ENCODE results near the gene COMMD6. TPM values are rescaled to one million over a fixed set of nuclear protein-coding genes. Genes with fewer than 3 reads are reported as not detected.

Gene COMMD6
- total RNA-seq, 1 donor from 2014 or later, result 123 TPM

- Mint-ChIP-seq H3K27me3 (ENCODE audit: insufficient read depth, low read depth) (no peaks in the 10 kb centered on the region), H3K4me3 (no peak overlapping the region), H3K9me3 (no peaks in the 10 kb centered on the region), H3K4me1 (no peaks in the 10 kb centered on the region), H3K27ac (no peak overlapping the region), H3K36me3 (no peaks in the 10 kb centered on the region)
- Histone ChIP-seq H3K4me2 (no peak overlapping the region), H3K27me3 (no peaks in the 10 kb centered on the region), H3K4me1 (no peaks in the 10 kb centered on the region), H3K36me3 (peaks cover 15% of the 10 kb centered on the region), H2AFZ (replicated peaks) (no peak overlapping the region), H3K9ac (no peak overlapping the region), H3F3A (ENCODE audit: low read depth) (no peaks in the 10 kb centered on the region), H3K27ac (no peak overlapping the region), H3K4me3 (no peak overlapping the region), H3K9me3 (ENCODE audit: low read depth) (no peaks in the 10 kb centered on the region), H4K20me1 (ENCODE audit: low read depth) (no peaks in the 10 kb centered on the region), H3K79me2 (ENCODE audit: low read depth) (no peaks in the 10 kb centered on the region)
- no peak for DNase-seq (ENCODE audit: low spot score)
- TF ChIP-seq EZH2 (IDR thresholded peaks at IDR 0.05) (no peak), CTCF (IDR thresholded peaks at IDR 0.05) (peak; percentile 41), EZH2phosphoT487 (IDR thresholded peaks at IDR 0.05) (no peak)
Observed at GRCh38 chr13:75566658-75567057, 29.0 kb upstream of the COMMD6 start.

- Mint-ChIP-seq H3K9me3 (no peaks in the 10 kb centered on the region), H3K27ac (no peak overlapping the region), H3K4me3 (no peak overlapping the region), H3K4me1 (no peaks in the 10 kb centered on the region), H3K36me3 (peaks cover 6% of the 10 kb centered on the region), H3K27me3 (ENCODE audit: insufficient read depth, low read depth) (no peaks in the 10 kb centered on the region)
- Histone ChIP-seq H3K4me1 (no peaks in the 10 kb centered on the region), H3K27ac (no peak overlapping the region), H3K27me3 (no peaks in the 10 kb centered on the region), H4K20me1 (ENCODE audit: low read depth) (no peaks in the 10 kb centered on the region), H2AFZ (replicated peaks) (no peak overlapping the region), H3K4me3 (no peak overlapping the region), H3K9ac (no peak overlapping the region), H3K79me2 (ENCODE audit: low read depth) (peaks cover 4% of the 10 kb centered on the region), H3K9me3 (ENCODE audit: low read depth) (no peaks in the 10 kb centered on the region), H3K4me2 (no peak overlapping the region), H3K36me3 (peaks cover 8% of the 10 kb centered on the region), H3F3A (ENCODE audit: low read depth) (no peaks in the 10 kb centered on the region)
- no peak for DNase-seq (ENCODE audit: low spot score)
- TF ChIP-seq EZH2phosphoT487 (IDR thresholded peaks at IDR 0.05) (no peak), CTCF (IDR thresholded peaks at IDR 0.05) (no peak), EZH2 (IDR thresholded peaks at IDR 0.05) (no peak)
Observed at GRCh38 chr13:75558145-75558840, 20.7 kb upstream of the COMMD6 start.

DNA sequence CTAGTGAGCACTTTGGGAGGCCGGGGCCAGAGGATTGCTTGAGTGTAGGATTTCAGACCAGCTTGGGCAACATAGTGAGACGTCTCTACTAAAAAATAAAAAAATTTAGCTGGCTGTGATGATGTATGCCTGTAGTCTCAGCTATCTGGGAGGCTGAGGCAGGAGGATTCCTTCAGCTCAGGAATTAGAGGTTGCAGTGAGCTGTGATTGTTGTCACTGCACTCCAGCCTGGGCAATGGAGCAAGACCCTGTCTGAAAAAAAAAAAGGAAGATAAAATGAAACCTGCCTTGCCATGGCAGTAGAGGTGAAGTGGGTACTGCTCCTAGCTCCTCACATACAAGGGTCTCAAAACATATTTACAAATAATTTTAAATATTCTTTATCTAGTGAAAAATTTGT, 19.3 kb upstream of the COMMD6 start:
- H3K4me2 ChIP-seq, result no peak overlapping the region
- H3K27me3 ChIP-seq, result no peaks in the 10 kb centered on the region
- no peak overlapping the region for H3K27ac Mint-ChIP-seq
- H3K27me3 Mint-ChIP-seq (ENCODE audit: insufficient read depth, low read depth), result no peaks in the 10 kb centered on the region
- no peaks in the 10 kb centered on the region for H4K20me1 ChIP-seq (ENCODE audit: low read depth)
- H3K79me2 ChIP-seq (ENCODE audit: low read depth), result peaks cover 14% of the 10 kb centered on the region
- peaks cover 6% of the 10 kb centered on the region for H3K36me3 Mint-ChIP-seq
- H2AFZ ChIP-seq (replicated peaks), result no peak overlapping the region
- peaks cover under 1% of the 10 kb centered on the region for H3K36me3 ChIP-seq
- H3K9me3 ChIP-seq (ENCODE audit: low read depth), result no peaks in the 10 kb centered on the region
- no peak overlapping the region for H3K4me3 Mint-ChIP-seq
- no peaks in the 10 kb centered on the region for H3K4me1 Mint-ChIP-seq
- no peak for DNase-seq (ENCODE audit: low spot score)
- no peak overlapping the region for H3K27ac ChIP-seq
- no peak overlapping the region for H3K9ac ChIP-seq
- TF ChIP-seq EZH2 (IDR thresholded peaks at IDR 0.05) (no peak), CTCF (IDR thresholded peaks at IDR 0.05) (no peak), EZH2phosphoT487 (IDR thresholded peaks at IDR 0.05) (no peak)
- H3K4me3 ChIP-seq, result no peak overlapping the region
- H3K4me1 ChIP-seq, result no peaks in the 10 kb centered on the region
- no peaks in the 10 kb centered on the region for H3K9me3 Mint-ChIP-seq
- no peaks in the 10 kb centered on the region for H3F3A ChIP-seq (ENCODE audit: low read depth)

Measured in neural progenitor cell (in vitro differentiated cells).